ENCODE data around the gene LRRK1. TPM values are rescaled to one million over a fixed set of nuclear protein-coding genes. Genes with fewer than 3 reads are reported as not detected.
A peak's percentile ranks its signal among the peaks of the same experiment; 100 is the strongest.

Gene LRRK1
- total and polyA plus RNA-seq, 9 donors: 6.5 to 27.3 (median 17.5) TPM

DNA sequence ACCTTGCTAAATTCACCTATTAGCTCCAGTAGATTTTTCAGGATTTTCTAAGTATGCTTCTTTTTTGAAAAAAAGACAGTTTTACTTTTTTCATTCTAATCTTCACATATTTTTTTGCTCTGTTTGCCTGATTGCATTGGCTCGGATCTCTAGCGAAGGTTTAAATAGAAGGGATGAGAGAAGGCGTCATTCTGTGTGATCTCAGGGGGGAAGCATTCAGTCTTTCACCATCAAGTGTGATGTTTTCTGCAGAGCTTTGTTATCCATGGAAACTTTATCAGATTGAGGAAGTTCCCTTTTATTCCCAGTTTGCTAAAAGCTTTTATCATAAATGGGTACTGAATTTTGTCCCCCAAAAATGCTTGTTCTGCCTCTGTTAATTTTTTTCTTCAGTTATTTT is 120.3 kb downstream of the LRRK1 start:
- Histone ChIP-seq H3K27ac (no peak overlapping the region), H3K36me3 (no peaks in the 10 kb centered on the region), H3K27me3 (no peaks in the 10 kb centered on the region), H3K9me3 (no peaks in the 10 kb centered on the region), H3K4me1 (ENCODE audit: insufficient read depth) (peaks cover 2% of the 10 kb centered on the region), H3K4me3 (no peak overlapping the region)
- intact Hi-C loops (cut with DNase I): no loop called here
- peak in 1 of 5 donors; percentile 5 for DNase-seq
- no peak for TF ChIP-seq EP300 (IDR thresholded peaks at IDR 0.05)
- TF ChIP-seq, protein P1, sequence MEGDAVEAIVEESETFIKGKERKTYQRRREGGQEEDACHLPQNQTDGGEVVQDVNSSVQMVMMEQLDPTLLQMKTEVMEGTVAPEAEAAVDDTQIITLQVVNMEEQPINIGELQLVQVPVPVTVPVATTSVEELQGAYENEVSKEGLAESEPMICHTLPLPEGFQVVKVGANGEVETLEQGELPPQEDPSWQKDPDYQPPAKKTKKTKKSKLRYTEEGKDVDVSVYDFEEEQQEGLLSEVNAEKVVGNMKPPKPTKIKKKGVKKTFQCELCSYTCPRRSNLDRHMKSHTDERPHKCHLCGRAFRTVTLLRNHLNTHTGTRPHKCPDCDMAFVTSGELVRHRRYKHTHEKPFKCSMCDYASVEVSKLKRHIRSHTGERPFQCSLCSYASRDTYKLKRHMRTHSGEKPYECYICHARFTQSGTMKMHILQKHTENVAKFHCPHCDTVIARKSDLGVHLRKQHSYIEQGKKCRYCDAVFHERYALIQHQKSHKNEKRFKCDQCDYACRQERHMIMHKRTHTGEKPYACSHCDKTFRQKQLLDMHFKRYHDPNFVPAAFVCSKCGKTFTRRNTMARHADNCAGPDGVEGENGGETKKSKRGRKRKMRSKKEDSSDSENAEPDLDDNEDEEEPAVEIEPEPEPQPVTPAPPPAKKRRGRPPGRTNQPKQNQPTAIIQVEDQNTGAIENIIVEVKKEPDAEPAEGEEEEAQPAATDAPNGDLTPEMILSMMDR (IDR thresholded peaks at IDR 0.05): no peak
- 88 to 94% (median 93%) methylated on average over 3 of the region's 3 CpGs for WGBS, 3 donors

DNA sequence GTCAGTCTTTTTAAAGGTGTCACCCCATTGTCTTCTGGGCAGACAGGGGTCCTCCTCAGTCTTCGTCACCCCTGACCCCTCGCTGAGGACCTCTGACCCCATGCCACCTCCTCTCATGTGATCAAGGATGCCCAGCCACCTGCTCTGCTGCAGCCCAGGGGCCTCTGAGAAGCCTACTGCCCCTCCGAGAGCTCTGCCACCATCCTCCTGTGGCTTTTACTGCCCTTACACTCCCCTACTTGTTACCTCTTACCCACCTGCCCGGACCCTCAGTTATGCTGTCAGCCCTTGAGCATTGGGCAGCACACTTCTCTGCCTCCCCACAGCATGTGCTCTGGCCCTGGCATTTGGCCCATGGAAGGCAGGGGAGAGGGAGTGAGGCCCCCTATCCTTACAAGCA is 123.2 kb downstream of the LRRK1 start:
- H3K27ac ChIP-seq: no peak overlapping the region
- H3K4me1 ChIP-seq (ENCODE audit: insufficient read depth): peaks cover 18% of the 10 kb centered on the region
- H3K4me3 ChIP-seq: no peak overlapping the region
- peak in 4 of 5 donors; percentile 12 to 31 (median 24) for DNase-seq
- H3K36me3 ChIP-seq: no peaks in the 10 kb centered on the region
- no peaks in the 10 kb centered on the region for H3K27me3 ChIP-seq
- no peaks in the 10 kb centered on the region for H3K9me3 ChIP-seq
- 92 to 98% (median 94%) methylated on average over 4 of the region's 4 CpGs for WGBS, 3 donors
- intact Hi-C loops (cut with DNase I): no loop called here
- TF ChIP-seq, protein P1 (IDR thresholded peaks at IDR 0.05): no peak
- TF ChIP-seq POLR2A (IDR thresholded peaks at IDR 0.05) (no peak), EP300 (IDR thresholded peaks at IDR 0.05) (no peak)

DNA sequence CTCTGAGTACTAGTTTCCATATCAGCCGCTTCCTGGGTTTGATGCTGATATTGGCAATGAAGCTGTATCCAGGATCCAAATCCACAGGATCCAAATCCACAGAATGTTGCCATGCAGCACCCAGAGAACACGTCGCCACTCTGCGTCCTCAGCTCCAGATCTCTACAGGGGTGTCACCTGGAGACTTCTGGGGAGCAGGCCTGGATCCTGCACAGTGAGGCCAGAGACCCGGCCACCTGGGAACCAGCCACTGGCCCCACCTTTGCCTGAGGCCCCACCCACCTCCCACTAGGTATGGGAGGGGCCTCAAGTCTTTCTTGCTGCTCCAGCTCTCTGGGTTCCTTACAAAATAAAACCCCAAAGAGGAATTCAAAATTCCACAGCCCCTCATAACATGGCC is 123.9 kb downstream of the LRRK1 start:
- 95 to 99% (median 98%) methylated on average over 5 of the region's 5 CpGs for WGBS, 3 donors
- H3K4me3 ChIP-seq: no peak overlapping the region
- peaks cover 19% of the 10 kb centered on the region for H3K4me1 ChIP-seq (ENCODE audit: insufficient read depth)
- no peaks in the 10 kb centered on the region for H3K36me3 ChIP-seq
- no peaks in the 10 kb centered on the region for H3K9me3 ChIP-seq
- no peak for TF ChIP-seq EP300 (IDR thresholded peaks at IDR 0.05)
- no peak for TF ChIP-seq POLR2A (IDR thresholded peaks at IDR 0.05)
- TF ChIP-seq, protein P1 (IDR thresholded peaks at IDR 0.05): no peak
- DNase-seq: peak; percentile 3 to 26 (median 12)
- no peaks in the 10 kb centered on the region for H3K27me3 ChIP-seq
- intact Hi-C loops (cut with DNase I): no loop called here
- no peak overlapping the region for H3K27ac ChIP-seq

DNA sequence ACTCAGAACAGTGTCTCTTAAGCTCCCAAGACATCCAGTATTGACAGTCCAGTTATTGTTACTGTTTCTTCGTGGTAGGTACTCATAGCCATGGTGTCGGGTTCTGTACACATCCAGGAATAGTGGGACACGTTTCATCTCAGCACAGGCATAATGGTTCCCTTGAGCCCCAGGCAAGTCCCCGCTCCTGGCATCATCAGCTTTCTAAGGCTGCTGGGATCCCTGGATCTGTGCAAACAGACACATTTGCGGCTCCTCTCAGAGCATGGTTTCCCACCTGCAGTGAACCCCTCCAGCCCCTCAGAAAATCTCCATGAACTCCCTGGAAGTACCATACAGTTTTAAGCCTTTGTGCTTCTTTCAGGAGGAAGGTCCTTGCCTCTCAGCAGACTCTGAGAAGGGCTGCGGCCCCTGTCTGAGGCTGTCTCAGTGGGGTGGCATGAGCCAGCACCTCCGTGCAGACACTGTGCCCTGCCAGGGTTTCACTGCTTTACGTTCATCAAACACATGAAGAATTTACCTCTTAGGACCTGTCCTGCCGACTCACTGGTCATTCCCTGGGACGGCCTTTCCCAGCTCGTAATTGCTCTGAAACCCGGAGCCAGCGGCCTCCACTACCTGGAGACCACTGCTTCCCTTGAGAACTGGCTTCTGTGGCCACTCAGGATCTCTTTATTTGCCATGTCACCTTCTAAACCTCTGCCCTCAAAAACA is 124.9 kb downstream of the LRRK1 start:
- Histone ChIP-seq H3K27ac (peak overlapping the region in 1 of 2 donors; percentile 81), H3K36me3 (no peaks in the 10 kb centered on the region), H3K4me3 (no peak overlapping the region), H3K27me3 (no peaks in the 10 kb centered on the region), H3K9me3 (no peaks in the 10 kb centered on the region), H3K4me1 (ENCODE audit: insufficient read depth) (peaks cover 19% of the 10 kb centered on the region)
- TF ChIP-seq POLR2A (IDR thresholded peaks at IDR 0.05) (no peak), EP300 (IDR thresholded peaks at IDR 0.05) (no peak)
- TF ChIP-seq, protein P1 (IDR thresholded peaks at IDR 0.05): no peak
- DNase-seq: peak; percentile 6 to 24 (median 17)
- 95 to 97% (median 96%) methylated on average over 13 of the region's 13 CpGs for WGBS, 3 donors
- intact Hi-C loops (cut with DNase I): no loop called here

All from ovary (tissue), 9 donors.